ENCODE measurements around the gene PCARE. TPM values are rescaled to one million over a fixed set of nuclear protein-coding genes. Genes with fewer than 3 reads are reported as not detected.

PCARE gene
- total and polyA plus RNA-seq, 2 experiments from 2014 or later = 0.34 to 0.57 TPM

DNA sequence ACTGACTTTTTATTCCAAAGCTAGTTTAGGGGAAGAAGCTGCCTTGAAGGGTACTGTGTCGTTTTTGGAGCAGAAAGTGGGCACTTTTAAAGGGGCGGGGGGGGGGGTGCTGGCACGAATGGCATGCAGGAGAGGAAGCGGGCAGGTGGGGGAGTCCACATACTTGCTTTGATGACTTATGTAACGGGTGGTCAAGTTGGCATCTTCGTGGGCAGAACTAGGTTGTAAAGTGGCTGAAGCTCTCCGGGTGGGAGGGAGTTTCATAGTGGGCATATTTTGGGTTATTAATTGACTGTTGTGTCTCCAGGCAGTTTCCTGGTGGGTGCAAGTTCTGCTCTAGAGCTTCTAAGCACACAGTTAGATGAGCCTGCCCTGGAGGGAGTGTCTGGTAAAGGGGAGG lies 19.9 kb downstream of the PCARE start:
- Histone ChIP-seq H3K4me1 (ENCODE audit: low read depth) (peaks cover 6% of the 10 kb centered on the region), H3K27ac (no peak overlapping the region), H3K36me3 (no peaks in the 10 kb centered on the region), H3K9me3 (ENCODE audit: low read depth) (no peaks in the 10 kb centered on the region), H3K4me3 (no peak overlapping the region), H3K27me3 (no peaks in the 10 kb centered on the region)
- DNase-seq (ENCODE audit: low read depth in 1 of 2, low spot score in 1 of 2) = no peak
- TF ChIP-seq, protein P1, sequence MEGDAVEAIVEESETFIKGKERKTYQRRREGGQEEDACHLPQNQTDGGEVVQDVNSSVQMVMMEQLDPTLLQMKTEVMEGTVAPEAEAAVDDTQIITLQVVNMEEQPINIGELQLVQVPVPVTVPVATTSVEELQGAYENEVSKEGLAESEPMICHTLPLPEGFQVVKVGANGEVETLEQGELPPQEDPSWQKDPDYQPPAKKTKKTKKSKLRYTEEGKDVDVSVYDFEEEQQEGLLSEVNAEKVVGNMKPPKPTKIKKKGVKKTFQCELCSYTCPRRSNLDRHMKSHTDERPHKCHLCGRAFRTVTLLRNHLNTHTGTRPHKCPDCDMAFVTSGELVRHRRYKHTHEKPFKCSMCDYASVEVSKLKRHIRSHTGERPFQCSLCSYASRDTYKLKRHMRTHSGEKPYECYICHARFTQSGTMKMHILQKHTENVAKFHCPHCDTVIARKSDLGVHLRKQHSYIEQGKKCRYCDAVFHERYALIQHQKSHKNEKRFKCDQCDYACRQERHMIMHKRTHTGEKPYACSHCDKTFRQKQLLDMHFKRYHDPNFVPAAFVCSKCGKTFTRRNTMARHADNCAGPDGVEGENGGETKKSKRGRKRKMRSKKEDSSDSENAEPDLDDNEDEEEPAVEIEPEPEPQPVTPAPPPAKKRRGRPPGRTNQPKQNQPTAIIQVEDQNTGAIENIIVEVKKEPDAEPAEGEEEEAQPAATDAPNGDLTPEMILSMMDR (IDR thresholded peaks at IDR 0.05; ENCODE audit: low read depth, low read length) = no peak

DNA sequence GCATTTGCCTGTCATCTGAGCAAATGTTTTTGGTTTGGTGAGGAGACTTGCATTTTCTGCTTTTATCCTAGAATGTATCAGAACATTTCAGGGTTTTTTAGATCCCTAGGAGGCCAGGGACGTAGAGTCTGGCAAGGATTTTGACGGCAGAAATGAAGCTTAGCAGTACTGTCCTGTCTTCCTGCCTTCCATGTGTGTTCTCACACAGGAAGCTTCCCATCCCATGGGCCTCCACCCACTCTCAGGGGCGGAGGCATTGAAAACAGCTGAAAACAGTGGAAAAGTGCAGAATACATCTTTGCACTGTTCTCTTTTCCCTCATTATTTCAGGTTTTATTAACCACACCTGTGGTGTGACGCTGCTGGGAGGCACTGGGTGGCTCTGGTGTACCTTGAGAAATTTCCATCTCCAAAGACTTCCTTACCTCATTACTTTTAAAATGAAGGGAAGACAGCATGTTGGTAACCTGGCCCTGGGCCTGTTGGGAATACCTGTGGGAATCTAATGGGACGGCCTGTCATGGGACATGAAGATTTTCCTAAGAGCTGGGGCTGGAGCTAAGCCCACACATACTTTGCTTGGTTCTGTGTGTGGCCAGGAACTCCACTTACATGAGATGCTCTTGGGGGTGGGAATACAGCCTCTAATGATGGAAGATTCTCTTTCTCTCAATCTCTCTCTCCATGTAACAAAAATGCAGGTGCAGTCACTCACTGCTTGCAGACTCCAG lies 20.5 kb downstream of the PCARE start:
- Histone ChIP-seq H3K27me3 (no peaks in the 10 kb centered on the region), H3K4me3 (no peak overlapping the region), H3K27ac (no peak overlapping the region), H3K4me1 (ENCODE audit: low read depth) (peaks cover 4% of the 10 kb centered on the region), H3K36me3 (no peaks in the 10 kb centered on the region), H3K9me3 (ENCODE audit: low read depth) (no peaks in the 10 kb centered on the region)
- peak in 1 of 2 donors; percentile 8 for DNase-seq (ENCODE audit: low read depth in 1 of 2, low spot score in 1 of 2)
- TF ChIP-seq, protein P1 (IDR thresholded peaks at IDR 0.05; ENCODE audit: low read depth, low read length) = peak; percentile 11

DNA sequence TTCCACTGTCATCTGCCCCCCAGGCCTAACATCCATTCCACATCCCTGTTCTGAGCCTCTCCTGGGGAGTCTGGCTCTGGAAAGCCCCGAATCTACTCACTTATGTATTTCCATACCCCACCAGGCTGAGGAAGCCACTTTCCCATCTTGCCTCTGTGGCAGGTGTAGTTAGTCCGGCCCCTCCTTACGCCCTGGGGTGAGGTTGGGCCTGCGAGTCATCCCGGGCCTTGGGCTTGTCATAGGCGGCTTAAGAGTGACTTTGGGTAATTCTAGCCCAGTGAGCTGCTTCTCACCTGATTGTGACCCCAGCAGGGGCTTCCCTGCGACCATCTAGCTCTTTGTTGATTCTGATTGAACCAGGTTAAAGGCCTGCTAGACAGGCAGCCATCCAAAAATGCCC lies 21.1 kb downstream of the PCARE start:
- TF ChIP-seq, protein P1 (IDR thresholded peaks at IDR 0.05; ENCODE audit: low read depth, low read length) = no peak
- Histone ChIP-seq H3K4me3 (no peak overlapping the region), H3K27me3 (no peaks in the 10 kb centered on the region), H3K9me3 (ENCODE audit: low read depth) (no peaks in the 10 kb centered on the region), H3K36me3 (no peaks in the 10 kb centered on the region), H3K27ac (no peak overlapping the region), H3K4me1 (ENCODE audit: low read depth) (peaks cover 4% of the 10 kb centered on the region)
- DNase-seq (ENCODE audit: low read depth in 1 of 2, low spot score in 1 of 2) = no peak

DNA sequence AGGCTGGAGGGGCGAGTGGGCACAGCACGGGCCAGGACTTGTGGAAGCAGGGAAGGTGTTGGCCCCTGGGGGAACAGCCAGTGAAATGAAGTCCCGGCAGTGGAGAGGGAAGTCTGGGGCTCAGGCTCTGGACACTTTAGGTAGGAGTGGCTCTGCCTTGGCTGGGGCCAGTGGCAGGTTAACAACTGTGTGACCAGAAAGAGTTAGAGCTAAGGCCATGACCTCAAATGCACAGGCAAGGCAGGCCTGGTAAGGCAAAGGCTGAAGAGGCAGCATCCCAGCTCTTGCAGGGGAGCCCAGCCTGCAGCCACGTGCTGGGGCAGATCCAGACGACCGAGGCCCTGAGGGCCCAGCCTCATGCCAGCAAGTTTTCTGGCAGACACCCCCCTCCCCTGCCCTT lies 21.5 kb downstream of the PCARE start:
- TF ChIP-seq, protein P1 (IDR thresholded peaks at IDR 0.05; ENCODE audit: low read depth, low read length) = no peak
- DNase-seq (ENCODE audit: low read depth in 1 of 2, low spot score in 1 of 2) = no peak
- peaks cover 4% of the 10 kb centered on the region for H3K4me1 ChIP-seq (ENCODE audit: low read depth)

DNA sequence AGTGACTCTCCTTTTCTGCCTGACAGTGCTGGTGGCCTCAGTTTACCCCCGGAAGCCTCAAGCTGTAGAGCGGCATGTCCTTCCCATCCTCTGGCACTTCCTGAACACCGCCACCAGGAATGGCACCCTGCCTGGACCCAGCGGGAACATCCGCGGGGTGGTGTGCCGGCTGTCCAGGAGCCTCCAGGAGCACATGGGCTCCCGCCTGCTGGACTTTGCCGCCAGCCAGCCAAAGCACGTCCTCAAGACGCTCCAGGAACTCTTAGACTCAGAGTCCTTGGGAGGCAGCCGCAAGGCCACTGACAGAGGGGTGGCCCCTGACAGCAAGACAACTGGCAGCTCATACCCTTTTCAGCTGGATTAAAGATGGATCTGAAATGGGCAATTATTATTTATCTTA lies 22.6 kb downstream of the PCARE start:
- TF ChIP-seq, protein P1 (IDR thresholded peaks at IDR 0.05; ENCODE audit: low read depth, low read length) = no peak
- peaks cover 4% of the 10 kb centered on the region for H3K4me1 ChIP-seq (ENCODE audit: low read depth)
- H3K27ac ChIP-seq = no peak overlapping the region
- H3K27me3 ChIP-seq = no peaks in the 10 kb centered on the region
- H3K9me3 ChIP-seq (ENCODE audit: low read depth) = no peaks in the 10 kb centered on the region
- H3K4me3 ChIP-seq = no peak overlapping the region
- no peak for DNase-seq (ENCODE audit: low read depth in 1 of 2, low spot score in 1 of 2)
- H3K36me3 ChIP-seq = no peaks in the 10 kb centered on the region

More for the DNA sequence above, 21.5 kb downstream of the PCARE start:
- Histone ChIP-seq H3K4me3 (no peak overlapping the region), H3K9me3 (ENCODE audit: low read depth) (no peaks in the 10 kb centered on the region), H3K27ac (no peak overlapping the region), H3K27me3 (no peaks in the 10 kb centered on the region), H3K36me3 (no peaks in the 10 kb centered on the region)

Measured in cardiac muscle cell (in vitro differentiated cells and primary cell).